Erythroblast (primary cell): ENCODE measurements around the gene ATP5F1A.

Experiments used
- GATA1 ChIP-seq: IDR thresholded peaks from 2 replicates; pipeline ENCODE4 v1.6.1; 2011; ENCODE audit warnings: low read depth, mild to moderate bottlenecking, control low read depth, low read length, moderate library complexity
- POLR2A ChIP-seq: IDR thresholded peaks from 2 replicates; pipeline ENCODE4 v1.6.1; 2011; ENCODE audit warnings: mild to moderate bottlenecking, low read length

DNA sequence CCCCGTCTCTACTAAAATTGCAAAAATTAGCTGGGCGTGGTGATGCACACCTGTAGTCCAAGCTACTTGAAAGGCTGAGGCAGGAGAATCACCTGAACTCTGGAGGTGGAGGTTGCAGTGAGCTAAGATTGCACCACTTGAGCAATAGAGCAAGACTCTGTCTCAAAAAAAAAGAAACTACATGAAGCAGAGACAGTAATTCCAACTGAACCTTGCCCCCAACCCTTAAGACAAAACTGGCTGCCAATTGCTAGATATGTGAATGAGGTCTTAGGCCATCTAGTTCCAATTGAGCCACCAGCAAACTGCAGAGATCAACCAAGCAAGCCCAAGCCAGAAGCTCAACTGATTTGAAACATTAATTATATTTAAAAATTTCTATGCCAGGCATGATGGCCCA, 32.0 kb upstream of the ATP5F1A start:
- no peak for TF ChIP-seq POLR2A
- TF ChIP-seq GATA1, result no peak
